22Rv1 (cell line): ENCODE data around the gene LRRC3.

Experiments
- H3K27ac ChIP-seq: fragments of 450-650 bp; 2 replicates; pipeline ENCODE4 v1.5.1; 2017
- ZFX ChIP-seq: fragments of 450-650 bp; IDR thresholded peaks from 2 replicates; pipeline ENCODE4 v1.6.1; 2017; ENCODE audit warnings: antibody characterized with exemption, borderline replicate concordance
- TF ChIP-seq, protein P1 (sequence below): fragments of 450-650 bp; IDR thresholded peaks from 2 replicates; pipeline ENCODE4 v1.5.1; 2017; ENCODE audit warnings: mild to moderate bottlenecking

The LRRC3 gene

DNA sequence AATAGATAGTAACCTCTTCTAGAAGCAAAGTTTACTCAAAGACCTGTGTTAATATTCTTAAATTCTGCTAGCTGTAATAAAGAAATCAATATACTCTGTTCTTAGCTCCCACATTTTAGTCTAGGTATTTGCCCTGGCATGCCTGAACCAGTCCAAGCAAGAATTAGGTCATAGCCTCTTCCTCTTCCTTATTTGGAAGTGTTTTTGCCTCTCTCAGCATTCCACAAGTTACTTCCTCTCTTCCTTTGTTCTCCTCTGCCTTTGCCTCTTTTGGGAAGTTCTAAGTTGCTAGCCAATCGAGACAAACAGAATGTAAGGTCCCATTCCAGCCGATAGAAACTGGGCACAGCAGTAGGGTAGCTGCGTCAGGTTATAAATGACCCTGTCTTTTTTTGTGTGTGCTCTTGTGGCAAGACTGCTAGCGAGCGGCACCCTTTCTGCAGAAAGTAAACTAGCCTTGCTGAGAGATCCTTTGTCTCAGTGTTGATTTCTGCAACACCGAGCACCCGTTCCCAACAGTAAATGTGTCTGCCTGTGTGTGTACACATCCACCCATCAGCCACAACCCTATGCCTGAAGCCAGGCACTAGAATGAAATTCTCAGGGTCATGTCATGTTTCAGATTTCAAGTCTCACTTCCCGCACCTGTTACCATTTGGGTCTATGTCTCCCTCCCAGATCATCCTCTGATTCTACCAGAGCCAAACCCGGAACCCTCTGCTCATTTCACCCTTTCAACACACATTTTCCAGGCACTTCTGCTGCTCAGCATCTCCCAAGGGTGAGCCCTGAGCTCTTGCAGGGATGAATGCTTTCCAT lies 37.5 kb downstream of the LRRC3 start:
- TF ChIP-seq, protein P1, sequence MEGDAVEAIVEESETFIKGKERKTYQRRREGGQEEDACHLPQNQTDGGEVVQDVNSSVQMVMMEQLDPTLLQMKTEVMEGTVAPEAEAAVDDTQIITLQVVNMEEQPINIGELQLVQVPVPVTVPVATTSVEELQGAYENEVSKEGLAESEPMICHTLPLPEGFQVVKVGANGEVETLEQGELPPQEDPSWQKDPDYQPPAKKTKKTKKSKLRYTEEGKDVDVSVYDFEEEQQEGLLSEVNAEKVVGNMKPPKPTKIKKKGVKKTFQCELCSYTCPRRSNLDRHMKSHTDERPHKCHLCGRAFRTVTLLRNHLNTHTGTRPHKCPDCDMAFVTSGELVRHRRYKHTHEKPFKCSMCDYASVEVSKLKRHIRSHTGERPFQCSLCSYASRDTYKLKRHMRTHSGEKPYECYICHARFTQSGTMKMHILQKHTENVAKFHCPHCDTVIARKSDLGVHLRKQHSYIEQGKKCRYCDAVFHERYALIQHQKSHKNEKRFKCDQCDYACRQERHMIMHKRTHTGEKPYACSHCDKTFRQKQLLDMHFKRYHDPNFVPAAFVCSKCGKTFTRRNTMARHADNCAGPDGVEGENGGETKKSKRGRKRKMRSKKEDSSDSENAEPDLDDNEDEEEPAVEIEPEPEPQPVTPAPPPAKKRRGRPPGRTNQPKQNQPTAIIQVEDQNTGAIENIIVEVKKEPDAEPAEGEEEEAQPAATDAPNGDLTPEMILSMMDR: no peak
- TF ChIP-seq ZFX: no peak
- no peak overlapping the region for H3K27ac ChIP-seq

DNA sequence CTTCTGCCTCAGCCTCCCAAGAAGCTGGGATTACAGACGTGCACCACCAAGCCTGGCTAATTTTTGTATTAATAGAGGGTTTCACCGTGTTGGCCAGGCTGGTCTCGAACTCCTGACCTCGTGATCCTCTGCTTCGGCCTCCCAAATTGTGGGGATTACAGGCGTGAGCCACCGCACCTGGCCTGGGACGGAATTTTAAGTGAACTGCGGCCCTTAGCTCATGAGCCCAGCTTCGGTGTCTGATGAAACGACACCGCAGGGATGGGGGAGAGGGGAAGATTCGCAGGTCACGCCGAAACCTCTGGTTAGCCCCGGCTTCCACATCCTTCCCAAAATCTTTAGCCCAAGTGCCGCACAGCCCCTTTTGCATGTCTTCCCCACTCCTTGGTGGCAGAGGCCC lies 39.1 kb downstream of the LRRC3 start:
- H3K27ac ChIP-seq: no peak overlapping the region
- TF ChIP-seq, protein P1: no peak
- TF ChIP-seq ZFX: no peak

DNA sequence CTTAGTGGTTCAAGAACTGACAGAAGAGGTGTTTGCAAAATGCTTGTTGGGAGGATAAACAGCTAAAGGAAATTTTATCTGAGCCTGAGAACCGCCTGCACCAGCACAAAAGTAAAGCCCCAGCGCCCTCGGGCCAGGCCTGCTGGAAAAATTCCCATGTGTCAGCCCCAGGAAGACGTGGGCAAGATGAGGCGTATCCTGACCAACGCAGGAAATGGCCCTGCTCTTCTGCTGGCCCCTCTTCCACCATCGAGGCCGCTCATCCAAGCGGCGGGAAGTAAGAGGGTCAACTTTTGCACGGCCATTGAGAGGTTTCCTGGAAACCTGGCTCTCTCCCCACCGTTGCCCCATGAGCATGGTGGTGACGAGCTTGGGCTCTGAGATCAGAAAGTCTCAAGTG lies 39.6 kb downstream of the LRRC3 start:
- no peak for TF ChIP-seq ZFX
- TF ChIP-seq, protein P1: no peak
- H3K27ac ChIP-seq: no peak overlapping the region

- TF ChIP-seq, protein P1: no peak
- no peak for TF ChIP-seq ZFX
- no peak overlapping the region for H3K27ac ChIP-seq
These were observed 40.6 kb downstream of the LRRC3 start for GRCh38 chr21:44495611-44496563.

- TF ChIP-seq ZFX: no peak
- TF ChIP-seq, protein P1: no peak
- no peak overlapping the region for H3K27ac ChIP-seq
These were observed 41.5 kb downstream of the LRRC3 start for GRCh38 chr21:44496564-44497550.

DNA sequence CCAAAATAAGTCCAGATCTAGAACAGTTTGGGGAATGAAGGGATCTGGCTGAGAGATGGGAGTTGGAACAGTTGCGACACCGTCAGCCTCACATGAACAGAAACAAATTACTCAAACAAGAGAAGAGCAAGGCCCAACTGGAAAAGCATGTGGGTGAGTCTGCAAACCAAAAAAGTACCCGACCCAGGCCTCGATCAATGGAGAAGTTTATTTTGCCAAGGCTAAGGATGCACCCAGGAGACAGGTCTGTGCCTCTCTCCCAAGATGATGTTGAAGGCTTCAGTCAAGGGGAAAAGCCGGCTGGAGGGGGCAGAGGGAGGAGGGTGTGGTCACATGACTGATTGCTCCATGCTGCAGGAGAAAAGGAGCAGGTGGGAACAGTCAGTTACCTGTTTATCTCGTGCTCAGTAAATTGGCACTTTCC lies 42.4 kb downstream of the LRRC3 start:
- no peak overlapping the region for H3K27ac ChIP-seq
- TF ChIP-seq, protein P1: no peak
- TF ChIP-seq ZFX: no peak
